H9 (cell line): ENCODE data around the gene HOXC6. TPM values are rescaled to one million over a fixed set of nuclear protein-coding genes. Genes with fewer than 3 reads are reported as not detected.

Experiments
- DNase-seq: peaks from one replicate; pipeline ENCODE4 v3.0.0-alpha.2; 2017
- H2AFZ ChIP-seq: one replicate; pipeline ENCODE4 v1.6.1; 2013; ENCODE audit warnings: mild to moderate bottlenecking, low read length, control low read depth, moderate library complexity
- H2AK5ac ChIP-seq: 2 replicates; pipeline ENCODE4 v1.6.1; 2013; ENCODE audit warnings: low read length, control low read depth, mixed read lengths; ENCODE audit not compliant: insufficient read length
- H2BK120ac ChIP-seq: one replicate; pipeline ENCODE4 v1.6.1; 2013; ENCODE audit warnings: low read depth, mild to moderate bottlenecking, low read length, control low read depth, inconsistent platforms; ENCODE audit not compliant: poor library complexity, severe bottlenecking
- H2BK12ac ChIP-seq: 2 replicates; pipeline ENCODE4 v1.6.1; 2013; ENCODE audit warnings: low read length, control low read depth, mixed read lengths, low read depth; ENCODE audit not compliant: insufficient read length
- H2BK15ac ChIP-seq: 2 replicates; pipeline ENCODE4 v1.6.1; 2013; ENCODE audit warnings: low read depth, low read length, control low read depth
- H2BK20ac ChIP-seq: one replicate; pipeline ENCODE4 v1.6.1; 2013; ENCODE audit warnings: low read depth, mild to moderate bottlenecking, low read length, control low read depth, inconsistent platforms; ENCODE audit not compliant: poor library complexity, severe bottlenecking
- H2BK5ac ChIP-seq: 2 replicates; pipeline ENCODE4 v1.6.1; 2013; ENCODE audit warnings: low read length, control low read depth, mixed read lengths; ENCODE audit not compliant: insufficient read length
- H3K14ac ChIP-seq: 2 replicates; pipeline ENCODE4 v1.6.1; 2013; ENCODE audit warnings: low read length, control low read depth; ENCODE audit not compliant: insufficient read depth
- H3K18ac ChIP-seq: 2 replicates; pipeline ENCODE4 v1.6.1; 2013; ENCODE audit warnings: low read depth, mild to moderate bottlenecking, mixed read lengths, low read length, control low read depth; ENCODE audit not compliant: insufficient read length
- H3K23ac ChIP-seq: 2 replicates; pipeline ENCODE4 v1.6.1; 2013; ENCODE audit warnings: low read length, control low read depth, mixed read lengths, low read depth; ENCODE audit not compliant: insufficient read length
- H3K23me2 ChIP-seq: 2 replicates; pipeline ENCODE4 v1.6.1; 2013; ENCODE audit warnings: low read depth, mild to moderate bottlenecking, mixed read lengths, low read length, control low read depth; ENCODE audit not compliant: insufficient read length, poor library complexity, severe bottlenecking
- H3K27ac ChIP-seq: 2 replicates; pipeline ENCODE4 v1.5.1; 2013; ENCODE audit warnings: low read length, control low read depth, mixed read lengths, low read depth; ENCODE audit not compliant: insufficient read length
- H3K27me3 ChIP-seq: 2 replicates; pipeline ENCODE4 v1.6.1; 2013; ENCODE audit warnings: low read length, control low read depth, inconsistent platforms; ENCODE audit not compliant: insufficient read depth
- H3K4ac ChIP-seq: 2 replicates; pipeline ENCODE4 v1.6.1; 2013; ENCODE audit warnings: low read depth, mild to moderate bottlenecking, control low read depth, inconsistent platforms, low read length, moderate library complexity
- H3K4me1 ChIP-seq: 2 replicates; pipeline ENCODE4 v1.6.1; 2013; ENCODE audit warnings: low read length, control low read depth, inconsistent platforms; ENCODE audit not compliant: insufficient read depth
- H3K4me2 ChIP-seq: 2 replicates; pipeline ENCODE4 v1.6.1; 2013; ENCODE audit warnings: low read length, control low read depth, mixed read lengths; ENCODE audit not compliant: insufficient read length, insufficient read depth
- H3K56ac ChIP-seq: 2 replicates; pipeline ENCODE4 v1.6.1; 2013; ENCODE audit warnings: low read depth, mild to moderate bottlenecking, mixed read lengths, low read length, control low read depth; ENCODE audit not compliant: insufficient read length
- H3K79me1 ChIP-seq: 2 replicates; pipeline ENCODE4 v1.6.1; 2013; ENCODE audit warnings: low read depth, mild to moderate bottlenecking, moderate library complexity, low read length, control low read depth, inconsistent platforms; ENCODE audit not compliant: insufficient read depth, poor library complexity, severe bottlenecking
- H3K79me2 ChIP-seq: 2 replicates; pipeline ENCODE4 v1.6.1; 2013; ENCODE audit warnings: low read length, control low read depth, inconsistent platforms; ENCODE audit not compliant: insufficient read depth
- H3K9ac ChIP-seq: 2 replicates; pipeline ENCODE4 v1.6.1; 2013; ENCODE audit warnings: low read length, control low read depth, mixed read lengths; ENCODE audit not compliant: insufficient read length; ENCODE audit errors: extremely low read depth
- H3K9me3 ChIP-seq: one replicate; pipeline ENCODE4 v1.6.1; 2013; ENCODE audit warnings: low read depth, low read length, inconsistent platforms; ENCODE audit not compliant: control insufficient read depth
- H3T11ph ChIP-seq: one replicate; pipeline ENCODE4 v1.6.1; 2013; ENCODE audit warnings: mild to moderate bottlenecking, low read length, control low read depth, inconsistent platforms
- H4K20me1 ChIP-seq: one replicate; pipeline ENCODE4 v1.6.1; 2013; ENCODE audit not compliant: control insufficient read depth, insufficient read length, insufficient read depth
- H4K5ac ChIP-seq: 2 replicates; pipeline ENCODE4 v1.6.1; 2013; ENCODE audit warnings: low read depth, mild to moderate bottlenecking, mixed read lengths, low read length, control low read depth; ENCODE audit not compliant: insufficient read length
- H4K8ac ChIP-seq: replicated peaks from 2 replicates; pipeline ENCODE4 v1.6.1; 2013; ENCODE audit warnings: low read length, control low read depth, mixed read lengths, low read depth; ENCODE audit not compliant: insufficient read length
- H4K91ac ChIP-seq: 2 replicates; pipeline ENCODE4 v1.6.1; 2013; ENCODE audit warnings: low read depth, mild to moderate bottlenecking, moderate library complexity, mixed read lengths, low read length, control low read depth; ENCODE audit not compliant: insufficient read length
- H3K27ac Mint-ChIP-seq, 3 experiments: 2 replicates in 2 of 3; 3 replicates in 1 of 3; pipeline ENCODE4 v1.8.0; 2020 to 2021; ENCODE audit warnings: mixed read lengths in 3 of 3, mild to moderate bottlenecking in 1 of 3, moderate library complexity in 1 of 3
- H3K27me3 Mint-ChIP-seq: 2 replicates; pipeline ENCODE4 v1.8.0; 2021; ENCODE audit warnings: low read depth, mild to moderate bottlenecking, moderate library complexity, mixed read lengths
- H3K36me3 Mint-ChIP-seq, 3 experiments: 2 replicates in 2 of 3; 3 replicates in 1 of 3; pipeline ENCODE4 v1.8.0; 2020 to 2021; ENCODE audit warnings: low read depth in 3 of 3, mixed read lengths in 3 of 3; ENCODE audit not compliant: insufficient read depth in 1 of 3
- H3K4me1 Mint-ChIP-seq, 2 experiments: 2 replicates each; pipeline ENCODE4 v1.8.0; 2020; ENCODE audit warnings: mixed read lengths in 2 of 2
- H3K4me3 Mint-ChIP-seq, 2 experiments: 2 replicates in 1 of 2; 3 replicates in 1 of 2; pipeline ENCODE4 v1.8.0; 2020 to 2021; ENCODE audit warnings: mild to moderate bottlenecking in 2 of 2, mixed read lengths in 2 of 2, moderate library complexity in 1 of 2
- H3K9me3 Mint-ChIP-seq, 2 experiments: 2 replicates in 1 of 2; 3 replicates in 1 of 2; pipeline ENCODE4 v1.8.0; 2020; ENCODE audit warnings: mild to moderate bottlenecking in 2 of 2, mixed read lengths in 2 of 2, moderate library complexity in 1 of 2
- WGBS: extraction: QIAGEN DNeasy Blood & Tissue Kit; methylation state at CpG from one replicate; pipeline ENCODE4 v1.1.7; 2013; ENCODE audit warnings: missing lambda C conversion rate, low lambda C conversion rate, mixed read lengths; ENCODE audit not compliant: insufficient read length; ENCODE audit errors: extremely low coverage; 5-methylcytosine and 5-hydroxymethylcytosine counted together
- total RNA-seq: library from RNA; stranded (reverse); gene quantifications from 2 replicates; pipeline ENCODE4 v1.2.1, GENCODE V29; 2021
- TF ChIP-seq, protein P1 (sequence below): fragments of 200-600 bp; sonication (generic); conservative IDR thresholded peaks from 3 replicates; pipeline ENCODE4 v1.8.0; 2021; ENCODE audit warnings: antibody characterized with exemption, mild to moderate bottlenecking

The HOXC6 gene
- total RNA-seq, 1 experiment from 2014 or later = not detected

DNA sequence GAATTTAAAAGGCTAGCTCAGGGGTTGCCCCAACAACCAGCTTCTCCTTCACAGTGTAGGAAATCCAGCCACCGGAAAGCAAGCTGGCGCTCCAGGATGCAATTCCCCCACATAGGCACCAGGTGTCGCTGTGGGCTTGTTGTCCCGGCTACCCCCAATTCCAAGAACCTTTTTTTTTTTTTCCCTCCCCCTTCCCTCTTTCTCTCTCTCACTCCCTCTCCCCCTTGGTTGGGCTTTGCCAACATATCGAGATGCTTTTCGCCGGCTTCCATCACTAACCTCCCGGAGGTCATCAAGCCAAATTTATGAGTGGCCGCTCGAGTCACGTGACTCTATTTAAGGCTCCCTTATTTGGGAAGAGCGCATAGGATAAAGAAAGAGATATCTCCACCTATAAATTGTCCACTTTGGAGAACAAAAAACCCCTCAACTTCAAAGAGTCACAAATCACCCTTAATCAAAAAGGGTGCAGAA is 4.4 kb downstream of the HOXC6 start, which contains the start of gene HOXC5:
TSS of gene HOXC5 (plus strand) at position 424 of the 474 bp plus-strand sequence. CDS start 73 bp downstream, outside the sequence.
- H3K4ac ChIP-seq = no peak within 1 kb of the TSS
- H2BK20ac ChIP-seq = no peak within 1 kb of the TSS
- H3K27ac ChIP-seq = no peak within 1 kb of the TSS
- H4K20me1 ChIP-seq = no peaks in the 10 kb centered on the region
- no peak within 1 kb of the TSS for H2AFZ ChIP-seq
- no peak within 1 kb of the TSS for H2AK5ac ChIP-seq
- H2BK120ac ChIP-seq = no peak within 1 kb of the TSS
- no peak within 1 kb of the TSS for H3K9ac ChIP-seq
- H3K56ac ChIP-seq = no peak within 1 kb of the TSS
- no peak within 1 kb of the TSS for H2BK15ac ChIP-seq
- H3K4me3 Mint-ChIP-seq = peak within 1 kb of the TSS in 1 of 2 experiments; percentile 56; a peak in 2 of 5 replicates
- peak; percentile 91 for DNase-seq
- H3K4me1 ChIP-seq = no peaks in the 10 kb centered on the region
- H3T11ph ChIP-seq = no peak within 1 kb of the TSS
- peaks cover 97% of the 10 kb centered on the region for H3K27me3 ChIP-seq
- H4K8ac ChIP-seq = no peak within 1 kb of the TSS
- H3K4me2 ChIP-seq = no peak within 1 kb of the TSS
- no peaks in the 10 kb centered on the region for H3K79me2 ChIP-seq
- no CpG with 5 or more reads among the region's 12 CpGs for WGBS
- no peak within 1 kb of the TSS for H3K18ac ChIP-seq
- no peak within 1 kb of the TSS for H3K27ac Mint-ChIP-seq
- no peak within 1 kb of the TSS for H4K5ac ChIP-seq
- no peak within 1 kb of the TSS for H2BK5ac ChIP-seq
- no peak within 1 kb of the TSS for H2BK12ac ChIP-seq
- H4K91ac ChIP-seq = no peak within 1 kb of the TSS
- TF ChIP-seq, protein P1, sequence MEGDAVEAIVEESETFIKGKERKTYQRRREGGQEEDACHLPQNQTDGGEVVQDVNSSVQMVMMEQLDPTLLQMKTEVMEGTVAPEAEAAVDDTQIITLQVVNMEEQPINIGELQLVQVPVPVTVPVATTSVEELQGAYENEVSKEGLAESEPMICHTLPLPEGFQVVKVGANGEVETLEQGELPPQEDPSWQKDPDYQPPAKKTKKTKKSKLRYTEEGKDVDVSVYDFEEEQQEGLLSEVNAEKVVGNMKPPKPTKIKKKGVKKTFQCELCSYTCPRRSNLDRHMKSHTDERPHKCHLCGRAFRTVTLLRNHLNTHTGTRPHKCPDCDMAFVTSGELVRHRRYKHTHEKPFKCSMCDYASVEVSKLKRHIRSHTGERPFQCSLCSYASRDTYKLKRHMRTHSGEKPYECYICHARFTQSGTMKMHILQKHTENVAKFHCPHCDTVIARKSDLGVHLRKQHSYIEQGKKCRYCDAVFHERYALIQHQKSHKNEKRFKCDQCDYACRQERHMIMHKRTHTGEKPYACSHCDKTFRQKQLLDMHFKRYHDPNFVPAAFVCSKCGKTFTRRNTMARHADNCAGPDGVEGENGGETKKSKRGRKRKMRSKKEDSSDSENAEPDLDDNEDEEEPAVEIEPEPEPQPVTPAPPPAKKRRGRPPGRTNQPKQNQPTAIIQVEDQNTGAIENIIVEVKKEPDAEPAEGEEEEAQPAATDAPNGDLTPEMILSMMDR = peak; percentile 98
- H3K27me3 Mint-ChIP-seq = peaks cover 99% of the 10 kb centered on the region
- peaks cover 17 to 25% of the 10 kb centered on the region in 2 experiments for H3K4me1 Mint-ChIP-seq
- peaks cover 0 to 7% (median 0%) of the 10 kb centered on the region in 3 experiments; a peak in 2 of 7 replicates for H3K36me3 Mint-ChIP-seq
- H3K9me3 ChIP-seq = no peaks in the 10 kb centered on the region
- H3K79me1 ChIP-seq = no peaks in the 10 kb centered on the region
- no peak within 1 kb of the TSS for H3K14ac ChIP-seq
- H3K23me2 ChIP-seq = no peaks in the 10 kb centered on the region
- no peak within 1 kb of the TSS for H3K23ac ChIP-seq
- peaks cover 2 to 9% of the 10 kb centered on the region in 2 experiments; a peak in 3 of 5 replicates for H3K9me3 Mint-ChIP-seq
